ENCODE data around the gene DARS1.
"Not testable (repeated sequence)": the region's sequence is repeated elsewhere in the genome, so short reads cannot be mapped to it uniquely, and the experiment has no call there.

The DARS1 gene

DNA sequence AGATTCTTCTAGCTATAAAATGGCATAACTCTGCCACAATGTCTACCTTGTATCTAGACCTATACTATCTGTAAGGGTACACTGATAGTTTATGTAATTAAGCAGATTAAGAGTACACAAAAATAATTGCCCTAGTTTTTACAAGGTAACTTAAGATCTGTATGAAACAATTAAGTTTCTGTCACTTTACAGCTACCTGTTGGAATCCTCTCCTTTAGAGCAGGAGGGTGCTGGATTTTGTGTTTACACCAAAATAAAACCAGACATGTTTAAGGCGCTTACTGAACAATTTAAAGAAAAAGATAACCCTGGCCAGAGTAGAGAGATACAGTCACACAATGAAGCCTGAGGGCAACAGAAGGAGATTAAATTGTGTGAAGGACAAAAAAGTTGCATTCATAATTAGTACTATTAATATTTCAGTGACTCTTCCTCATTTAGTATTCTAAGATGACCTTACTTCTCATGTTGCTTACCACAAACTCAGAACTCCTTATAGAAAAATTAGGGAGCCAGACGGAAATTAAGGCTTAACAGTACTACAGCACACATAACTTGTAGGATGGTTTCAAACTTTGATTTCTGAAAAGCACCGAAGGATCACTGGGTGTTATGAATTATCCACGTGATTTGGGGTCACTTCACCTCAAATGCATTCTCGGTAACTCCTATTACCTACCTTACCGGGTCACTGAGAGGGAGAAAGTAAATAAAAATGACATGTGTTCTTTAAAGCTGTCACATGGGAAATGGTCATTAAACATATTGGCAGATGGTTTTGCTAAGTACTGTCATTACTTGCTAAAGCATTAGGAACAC lies 1.0 kb downstream of the DARS1 start:
- no peak for DNase-seq (ENCODE audit: low read depth in 1 of 2, low spot score in 1 of 2)

DNA sequence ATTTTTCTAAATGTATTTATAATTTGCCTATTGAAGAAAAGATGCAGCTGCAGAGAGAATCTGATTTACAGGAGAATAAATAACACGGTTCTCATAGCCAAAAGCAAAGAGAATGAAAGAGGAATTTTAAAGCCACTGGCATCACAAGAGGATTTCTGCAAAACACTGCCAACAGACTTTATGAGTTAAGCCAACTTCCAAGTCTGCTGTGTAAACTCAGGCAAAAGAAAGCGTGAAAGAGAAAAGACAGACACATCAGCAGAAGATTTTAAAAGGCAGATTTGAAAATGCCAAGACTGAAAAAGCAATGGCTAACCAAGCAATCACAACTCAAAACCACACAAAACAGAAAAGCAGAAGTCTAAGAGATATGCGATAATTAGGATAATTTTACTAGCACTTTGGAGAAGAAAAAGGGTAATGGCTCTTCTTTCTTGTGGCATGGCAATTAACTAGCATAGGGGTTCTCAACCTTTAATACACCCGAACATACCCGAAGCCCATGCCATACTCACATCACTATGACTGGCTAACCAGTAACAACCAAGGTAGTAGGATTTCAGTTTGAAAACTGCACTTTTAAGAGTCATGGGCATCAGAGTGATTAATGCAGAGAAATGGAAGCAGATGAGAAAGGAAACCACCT lies 4.9 kb downstream of the DARS1 start:
- no peak for DNase-seq (ENCODE audit: low read depth in 1 of 2, low spot score in 1 of 2)

- no peak for DNase-seq (ENCODE audit: low read depth in 1 of 2, low spot score in 1 of 2)
These were observed 9.7 kb downstream of the DARS1 start for GRCh38 chr2:135975702-135976101.

- DNase-seq (ENCODE audit: low read depth in 1 of 2, low spot score in 1 of 2) = no peak
These were observed 11.4 kb downstream of the DARS1 start for GRCh38 chr2:135974036-135974435.

- DNase-seq (ENCODE audit: low read depth in 1 of 2, low spot score in 1 of 2) = no peak
These were observed 15.6 kb downstream of the DARS1 start for GRCh38 chr2:135969655-135970387.

DNA sequence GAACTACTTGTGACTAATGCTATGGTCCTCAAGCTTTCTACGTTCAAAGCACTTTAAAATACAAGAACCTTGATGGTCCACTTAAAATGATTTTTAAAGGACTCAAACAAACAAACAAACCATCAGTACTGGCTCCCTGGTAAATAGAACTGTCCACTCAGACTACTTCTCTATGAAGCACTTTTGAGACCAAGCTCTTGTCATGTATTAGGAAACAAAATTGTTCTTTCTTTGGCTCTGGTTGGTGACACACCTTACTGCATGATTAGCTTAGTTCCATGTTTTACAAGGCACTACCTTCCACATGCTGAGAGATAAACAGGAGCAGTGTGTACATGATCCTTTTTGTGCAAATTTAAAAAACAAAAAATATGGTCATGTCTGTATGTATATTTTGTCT lies 19.7 kb downstream of the DARS1 start:
- no peak for DNase-seq (ENCODE audit: low read depth in 1 of 2, low spot score in 1 of 2)

GRCh38 chr2:135964404-135964803 lies 21.0 kb downstream of the DARS1 start:
- not testable (repeated sequence) for DNase-seq (ENCODE audit: low read depth in 1 of 2, low spot score in 1 of 2)

DNA sequence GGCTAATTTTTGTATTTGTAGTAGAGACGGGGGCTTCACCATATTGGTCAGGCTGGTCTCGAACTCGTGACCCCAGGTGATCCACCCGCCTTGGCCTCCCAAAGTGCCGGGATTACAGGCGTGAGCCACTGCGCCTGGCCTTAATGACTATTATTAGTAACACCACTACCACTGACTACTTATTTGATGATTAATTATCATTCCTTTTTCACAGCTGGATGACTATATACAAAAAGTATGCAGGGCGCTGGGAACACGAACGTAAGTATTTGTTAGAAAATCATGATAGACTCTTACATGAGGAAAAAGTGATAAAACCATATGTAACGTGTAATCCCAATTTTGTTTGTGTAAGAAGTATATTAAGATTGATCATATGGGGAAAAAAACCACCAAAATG lies 21.6 kb downstream of the DARS1 start:
- no peak for DNase-seq (ENCODE audit: low read depth in 1 of 2, low spot score in 1 of 2)

- no peak for DNase-seq (ENCODE audit: low read depth in 1 of 2, low spot score in 1 of 2)
These were observed 22.9 kb downstream of the DARS1 start for GRCh38 chr2:135962366-135963123.

DNA sequence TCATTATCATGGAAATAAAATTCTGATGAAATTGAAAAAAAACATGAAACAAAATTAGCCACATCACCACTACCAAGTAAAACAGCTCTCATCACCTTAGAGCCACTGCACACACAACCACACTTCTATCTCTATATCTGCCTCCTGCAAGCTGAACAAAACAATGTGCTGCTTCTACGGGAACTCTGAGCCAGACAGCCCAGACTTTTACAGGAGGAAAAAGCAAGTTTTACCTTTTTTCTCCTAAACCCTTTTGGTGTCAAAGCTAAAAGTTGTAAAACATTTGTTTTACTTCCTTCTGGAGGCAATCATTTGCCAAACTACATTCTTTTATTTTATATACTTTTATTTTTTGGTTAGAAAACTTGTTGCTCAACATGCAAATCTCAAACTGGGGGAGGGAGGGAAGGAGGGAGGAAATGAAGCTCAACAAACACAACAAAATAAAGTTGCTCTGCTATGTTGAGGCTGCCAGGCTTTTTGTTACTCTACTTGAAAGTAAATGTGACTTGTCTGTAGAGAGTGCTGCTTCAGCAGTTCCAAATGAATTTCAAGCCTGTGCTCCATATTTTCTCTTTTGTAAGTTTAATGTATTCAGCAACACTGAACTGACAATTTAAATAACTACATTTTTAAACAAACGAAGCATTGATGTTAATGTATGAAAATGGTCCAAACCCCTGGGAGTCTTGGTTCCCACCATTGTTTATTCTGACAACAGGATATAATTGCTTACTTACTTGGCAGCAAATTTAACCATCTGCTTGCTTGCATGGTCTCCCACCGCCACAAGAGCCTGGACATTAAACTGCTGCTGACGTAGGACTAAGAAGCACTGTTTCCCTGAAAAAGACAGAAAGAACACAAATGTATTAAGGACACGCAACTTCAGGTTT lies 24.5 kb downstream of the DARS1 start:
- no peak for DNase-seq (ENCODE audit: low read depth in 1 of 2, low spot score in 1 of 2)

GRCh38 chr2:135960150-135960549 lies 25.3 kb downstream of the DARS1 start:
- DNase-seq (ENCODE audit: low read depth in 1 of 2, low spot score in 1 of 2) = no peak

- not testable (repeated sequence) for DNase-seq (ENCODE audit: low read depth in 1 of 2, low spot score in 1 of 2)
These were observed 26.5 kb downstream of the DARS1 start for GRCh38 chr2:135958927-135959326.

GRCh38 chr2:135954020-135954601 lies 31.3 kb downstream of the DARS1 start:
- DNase-seq (ENCODE audit: low read depth in 1 of 2, low spot score in 1 of 2) = no peak

DNA sequence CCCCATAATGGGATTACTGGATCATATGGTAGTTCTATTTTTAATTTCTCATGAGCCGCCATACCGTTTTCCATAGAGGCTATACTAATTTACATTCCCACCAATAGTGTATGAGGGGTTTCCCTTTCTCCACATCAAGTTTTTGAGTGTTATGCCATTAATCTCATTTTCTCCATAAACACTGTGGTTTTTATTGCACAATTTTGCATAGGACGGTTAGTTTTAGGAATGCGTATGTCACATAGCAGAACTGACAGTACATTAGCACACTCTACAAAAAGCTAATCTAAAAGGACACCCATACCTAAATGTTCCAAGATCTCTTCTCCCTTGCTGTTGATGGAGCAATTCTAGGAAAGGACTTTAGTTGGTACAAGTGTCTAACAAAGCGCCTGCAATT lies 32.5 kb downstream of the DARS1 start:
- no peak for DNase-seq (ENCODE audit: low read depth in 1 of 2, low spot score in 1 of 2)

DNA sequence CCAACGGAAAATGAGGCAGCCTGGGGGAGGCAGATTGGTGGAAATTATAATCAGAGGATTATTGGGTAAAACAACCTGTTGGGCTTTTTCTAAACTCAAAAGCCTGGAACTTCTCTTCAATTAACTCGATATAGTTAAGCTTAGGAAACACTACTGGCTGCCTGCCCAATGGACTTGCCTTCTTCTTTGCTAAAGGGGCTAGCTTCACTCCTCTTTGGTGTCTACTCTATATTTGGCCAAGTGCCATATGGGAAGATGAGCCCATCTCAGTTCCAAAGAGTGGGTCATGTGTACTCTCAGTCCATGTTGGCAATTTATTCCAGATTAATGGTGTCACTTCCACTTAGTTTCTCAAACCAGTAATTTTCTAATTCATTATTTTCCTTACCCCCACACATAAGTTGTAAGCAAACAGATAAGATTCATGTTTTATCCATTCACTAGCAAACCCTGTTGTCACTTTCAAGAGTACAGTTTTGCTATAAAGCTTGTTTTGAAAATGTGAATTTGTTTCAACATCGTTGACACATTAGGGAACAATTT lies 34.3 kb downstream of the DARS1 start:
- no peak for DNase-seq (ENCODE audit: low read depth in 1 of 2, low spot score in 1 of 2)

- no peak for DNase-seq (ENCODE audit: low read depth in 1 of 2, low spot score in 1 of 2)
These were observed 35.8 kb downstream of the DARS1 start for GRCh38 chr2:135949451-135950234.

GRCh38 chr2:135948642-135949355 lies 36.6 kb downstream of the DARS1 start:
- peak in 1 of 2 donors; percentile 2 for DNase-seq (ENCODE audit: low read depth in 1 of 2, low spot score in 1 of 2)

DNA sequence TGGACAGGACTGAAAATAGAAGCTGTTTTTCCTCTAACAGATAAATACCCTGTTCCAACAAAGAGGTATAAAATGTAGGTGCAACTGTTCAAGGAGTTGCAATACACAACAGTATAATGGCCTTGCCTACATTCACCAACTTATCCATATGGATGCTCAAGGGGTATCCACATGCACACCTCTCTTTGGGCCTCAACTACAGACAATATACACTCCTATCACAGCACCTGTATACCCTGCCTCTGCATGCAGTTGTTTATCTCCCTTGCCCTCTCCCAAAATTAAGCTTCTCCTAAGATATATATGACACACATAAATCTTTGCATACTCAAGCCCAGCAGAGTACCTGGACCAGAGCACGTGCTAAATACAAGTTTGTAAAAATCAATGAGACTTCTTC lies 37.3 kb downstream of the DARS1 start:
- no peak for DNase-seq (ENCODE audit: low read depth in 1 of 2, low spot score in 1 of 2)

Measured in activated T-helper 1 cell treated with anti-CD3 and anti-CD28 coated beads, Interleukin-2, amount 50 U/mL, for 16 hours (primary cell).